ENCODE measurements around the gene SEM1.

- TF ChIP-seq, protein P1, sequence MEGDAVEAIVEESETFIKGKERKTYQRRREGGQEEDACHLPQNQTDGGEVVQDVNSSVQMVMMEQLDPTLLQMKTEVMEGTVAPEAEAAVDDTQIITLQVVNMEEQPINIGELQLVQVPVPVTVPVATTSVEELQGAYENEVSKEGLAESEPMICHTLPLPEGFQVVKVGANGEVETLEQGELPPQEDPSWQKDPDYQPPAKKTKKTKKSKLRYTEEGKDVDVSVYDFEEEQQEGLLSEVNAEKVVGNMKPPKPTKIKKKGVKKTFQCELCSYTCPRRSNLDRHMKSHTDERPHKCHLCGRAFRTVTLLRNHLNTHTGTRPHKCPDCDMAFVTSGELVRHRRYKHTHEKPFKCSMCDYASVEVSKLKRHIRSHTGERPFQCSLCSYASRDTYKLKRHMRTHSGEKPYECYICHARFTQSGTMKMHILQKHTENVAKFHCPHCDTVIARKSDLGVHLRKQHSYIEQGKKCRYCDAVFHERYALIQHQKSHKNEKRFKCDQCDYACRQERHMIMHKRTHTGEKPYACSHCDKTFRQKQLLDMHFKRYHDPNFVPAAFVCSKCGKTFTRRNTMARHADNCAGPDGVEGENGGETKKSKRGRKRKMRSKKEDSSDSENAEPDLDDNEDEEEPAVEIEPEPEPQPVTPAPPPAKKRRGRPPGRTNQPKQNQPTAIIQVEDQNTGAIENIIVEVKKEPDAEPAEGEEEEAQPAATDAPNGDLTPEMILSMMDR (IDR thresholded peaks at IDR 0.05; ENCODE audit: insufficient read depth, low read depth, low read length) = no peak
- TF ChIP-seq EZH2 (IDR thresholded peaks at IDR 0.05; ENCODE audit: insufficient read depth, low read length) = no peak
Measured at GRCh38 chr7:96647733-96648132, 61.9 kb downstream of the SEM1 start.
